Measurements from ENCODE around the gene ARSB. TPM values are rescaled to one million over a fixed set of nuclear protein-coding genes. Genes with fewer than 3 reads are reported as not detected.

ARSB gene
- polyA plus RNA-seq, 1 of the 3 experiments (the other 2 are of a cell fraction), result 12.5 TPM

GRCh38 chr5:78890667-78891379, 94.3 kb downstream of the ARSB start:
- Histone ChIP-seq H3K4me2 (no peak overlapping the region), H3K27me3 (ENCODE audit: insufficient read depth) (no peaks in the 10 kb centered on the region), H4K20me1 (ENCODE audit: insufficient read depth) (no peaks in the 10 kb centered on the region), H3K36me3 (replicated peaks in 1 of 2; ENCODE audit: control insufficient read depth in 1 of 2, insufficient read depth in 2 of 2, low read length in 1 of 2) (no peaks in the 10 kb centered on the region), H3K9ac (no peak overlapping the region), H3F3A (replicated peaks; ENCODE audit: insufficient read depth) (peaks cover 3% of the 10 kb centered on the region), H3K4me3 (ENCODE audit: low read depth in 2 of 2, low read length in 1 of 2) (no peak overlapping the region), H3K27ac (ENCODE audit: low read depth in 2 of 2, low read length in 1 of 2) (no peak overlapping the region), H3K79me2 (ENCODE audit: insufficient read depth) (no peaks in the 10 kb centered on the region), H3K4me1 (ENCODE audit: control insufficient read depth in 1 of 2, insufficient read depth in 2 of 2, low read depth in 1 of 2, low read length in 1 of 2) (peaks cover 4 to 6% of the 10 kb centered on the region in 2 experiments; a peak in 2 of 4 replicates), H3K9me3 (no peaks in the 10 kb centered on the region), H3K9me2 (no peaks in the 10 kb centered on the region), H2AFZ (ENCODE audit: low read depth) (no peak overlapping the region)
- POLR2A ChIA-PET, result no interaction called here
- TF ChIP-seq TEAD4 (IDR thresholded peaks at IDR 0.05; ENCODE audit: borderline replicate concordance, insufficient read depth), result no peak
- CTCF ChIA-PET, result interaction anchor here (1.1 kb wide), 1 partner anchor 9 kb away, joined by 4 read pairs; no protein-coding TSS in a partner anchor
- WGBS (ENCODE audit: low lambda C conversion rate), result 76% methylated on average over 3 of the region's 3 CpGs
- DNase-seq, result no peak

GRCh38 chr5:78889369-78890140, 95.6 kb downstream of the ARSB start:
- Histone ChIP-seq H3F3A (replicated peaks; ENCODE audit: insufficient read depth) (no peaks in the 10 kb centered on the region), H3K79me2 (ENCODE audit: insufficient read depth) (no peaks in the 10 kb centered on the region), H3K36me3 (replicated peaks in 1 of 2; ENCODE audit: control insufficient read depth in 1 of 2, insufficient read depth in 2 of 2, low read length in 1 of 2) (no peaks in the 10 kb centered on the region), H3K4me3 (ENCODE audit: low read depth in 2 of 2, low read length in 1 of 2) (no peak overlapping the region), H3K9me3 (no peaks in the 10 kb centered on the region), H4K20me1 (ENCODE audit: insufficient read depth) (no peaks in the 10 kb centered on the region), H2AFZ (ENCODE audit: low read depth) (peak overlapping the region; percentile 44; the same call in 1 of the 2 replicates), H3K27me3 (ENCODE audit: insufficient read depth) (no peaks in the 10 kb centered on the region), H3K27ac (ENCODE audit: low read depth in 2 of 2, low read length in 1 of 2) (peak overlapping the region in 1 of 2 experiments; percentile 40; a peak in 2 of 4 replicates), H3K9me2 (no peaks in the 10 kb centered on the region), H3K4me2 (peak overlapping the region; percentile 9; the same call in 1 of the 2 replicates), H3K9ac (no peak overlapping the region), H3K4me1 (ENCODE audit: control insufficient read depth in 1 of 2, insufficient read depth in 2 of 2, low read depth in 1 of 2, low read length in 1 of 2) (peaks cover 0 to 2% of the 10 kb centered on the region in 2 experiments; a peak in 2 of 4 replicates)
- TF ChIP-seq GABPA (IDR thresholded peaks at IDR 0.05; ENCODE audit: low read depth), result no peak
- TF ChIP-seq FOSL2 (IDR thresholded peaks at IDR 0.05; ENCODE audit: borderline replicate concordance, low read depth), result peak; percentile 34; the same call in 1 of the 2 replicates
- no peak for TF ChIP-seq POLR2AphosphoS5 (IDR thresholded peaks at IDR 0.05; ENCODE audit: low read depth, low read length)
- TF ChIP-seq SIN3A (IDR thresholded peaks at IDR 0.05; ENCODE audit: borderline replicate concordance, low read depth, low read length), result no peak
- no peak for TF ChIP-seq FOXM1 (IDR thresholded peaks at IDR 0.05; ENCODE audit: low read depth)
- no peak for TF ChIP-seq RCOR1 (IDR thresholded peaks at IDR 0.05; ENCODE audit: low read length)
- no peak for TF ChIP-seq EZH2phosphoT487 (IDR thresholded peaks at IDR 0.05; ENCODE audit: borderline replicate concordance, low read depth)
- TF ChIP-seq ZBTB33 (IDR thresholded peaks at IDR 0.05; ENCODE audit: borderline replicate concordance, low read depth), result no peak
- no peak for TF ChIP-seq MAX (IDR thresholded peaks at IDR 0.05; ENCODE audit: low read depth)
- no peak for TF ChIP-seq PBX3 (IDR thresholded peaks at IDR 0.05)
- no peak for TF ChIP-seq ELF1 (IDR thresholded peaks at IDR 0.05)
- TF ChIP-seq JUND (IDR thresholded peaks at IDR 0.05), result 0 out of 2 replicates have a peak, but pooled peaks have one; percentile 6
- TF ChIP-seq USF1 (IDR thresholded peaks at IDR 0.05; ENCODE audit: borderline replicate concordance, low read depth), result no peak
- no peak for TF ChIP-seq NRF1 (IDR thresholded peaks at IDR 0.05; ENCODE audit: low read depth, low read length)
- TF ChIP-seq GATA2 (CRISPR knock-in tag; IDR thresholded peaks at IDR 0.05), result no peak
- no peak for TF ChIP-seq REST (IDR thresholded peaks at IDR 0.05; ENCODE audit: low read depth, low read length)
- CTCF ChIA-PET, result interaction anchor here (1.4 kb wide), 1 partner anchor 86 kb away, joined by 4 read pairs; no protein-coding TSS in a partner anchor
- 38% methylated on average over 6 of the region's 6 CpGs for WGBS (ENCODE audit: low lambda C conversion rate)
- DNase-seq, result no peak
- POLR2A ChIA-PET, result no interaction called here

All from SK-N-SH (cell line).